Breast epithelium (tissue), 4 donors: ENCODE results near the gene DNAI2. TPM values are rescaled to one million over a fixed set of nuclear protein-coding genes. Genes with fewer than 3 reads are reported as not detected.

ENCODE experiments used
- DNase-seq, 2 donors: peaks; one replicate each; pipeline ENCODE4 v3.0.0-alpha.2; 2019; ENCODE audit warnings: low spot score in 2 of 2
- H3K27ac ChIP-seq, 2 donors: fragments of 200-600 bp; sonication (generic) in 1 of 2; one replicate each; pipeline ENCODE4 v1.5.1; 2016 to 2019; ENCODE audit warnings: mild to moderate bottlenecking in 1 of 2
- H3K27me3 ChIP-seq, 2 donors: fragments of 200-600 bp; sonication (generic) in 1 of 2; one replicate each; pipeline versions ENCODE4 v1.5.1 to v1.6.0; 2017 to 2019; ENCODE audit warnings: control low read depth in 1 of 2, mild to moderate bottlenecking in 1 of 2
- H3K36me3 ChIP-seq: fragments of 200-600 bp; one replicate; pipeline ENCODE4 v1.5.1; 2019
- H3K4me1 ChIP-seq, 2 donors: fragments of 200-600 bp; sonication (generic); one replicate each; pipeline ENCODE4 v1.5.1; 2016 to 2019; ENCODE audit warnings: control low read depth in 1 of 2
- H3K4me3 ChIP-seq, 3 donors: fragments of 200-600 bp; sonication (generic); 1 replicate in 2 of 3; 2 replicates in 1 of 3; pipeline ENCODE4 v1.5.1; 2016 to 2019; ENCODE audit warnings: mild to moderate bottlenecking in 3 of 3, moderate library complexity in 2 of 3
- H3K9me3 ChIP-seq, 2 donors: fragments of 200-600 bp; sonication (generic) in 1 of 2; one replicate each; pipeline ENCODE4 v1.5.1; 2016 to 2019; ENCODE audit warnings: control low read depth in 1 of 2
- POLR2A ChIP-seq: fragments of 450-650 bp; IDR thresholded peaks from one replicate; pipeline ENCODE4 v1.6.1; 2016; ENCODE audit warnings: antibody characterized with exemption, mild to moderate bottlenecking, moderate library complexity
- POLR2AphosphoS5 ChIP-seq, 3 donors: sonication (generic); formaldehyde crosslinking; IDR thresholded peaks; one replicate each; pipeline ENCODE4 v1.6.1; 2017; ENCODE audit warnings: antibody characterized with exemption in 3 of 3
- intact Hi-C: fragments of 100-400 bp; cut with DNase I; formaldehyde crosslinking; loops from one replicate; pipeline ENCODE4 v1.15.1; 2023; ENCODE audit warnings: low total_unique reads
- total RNA-seq, 3 donors: library from RNA; depleted of rRNA; stranded (reverse); fragments of >200 nt; gene quantifications; one replicate each; pipeline ENCODE4 v1.1.0, GENCODE V29; 2016
- TF ChIP-seq, protein P1 (sequence below), 3 donors: fragments of 450-650 bp; IDR thresholded peaks; one replicate each; pipeline ENCODE4 v1.5.1; 2016 to 2017; ENCODE audit warnings: antibody characterized with exemption in 3 of 3, mild to moderate bottlenecking in 3 of 3, moderate library complexity in 3 of 3

Gene DNAI2, protein sequence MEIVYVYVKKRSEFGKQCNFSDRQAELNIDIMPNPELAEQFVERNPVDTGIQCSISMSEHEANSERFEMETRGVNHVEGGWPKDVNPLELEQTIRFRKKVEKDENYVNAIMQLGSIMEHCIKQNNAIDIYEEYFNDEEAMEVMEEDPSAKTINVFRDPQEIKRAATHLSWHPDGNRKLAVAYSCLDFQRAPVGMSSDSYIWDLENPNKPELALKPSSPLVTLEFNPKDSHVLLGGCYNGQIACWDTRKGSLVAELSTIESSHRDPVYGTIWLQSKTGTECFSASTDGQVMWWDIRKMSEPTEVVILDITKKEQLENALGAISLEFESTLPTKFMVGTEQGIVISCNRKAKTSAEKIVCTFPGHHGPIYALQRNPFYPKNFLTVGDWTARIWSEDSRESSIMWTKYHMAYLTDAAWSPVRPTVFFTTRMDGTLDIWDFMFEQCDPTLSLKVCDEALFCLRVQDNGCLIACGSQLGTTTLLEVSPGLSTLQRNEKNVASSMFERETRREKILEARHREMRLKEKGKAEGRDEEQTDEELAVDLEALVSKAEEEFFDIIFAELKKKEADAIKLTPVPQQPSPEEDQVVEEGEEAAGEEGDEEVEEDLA
- total RNA-seq = not detected

DNA sequence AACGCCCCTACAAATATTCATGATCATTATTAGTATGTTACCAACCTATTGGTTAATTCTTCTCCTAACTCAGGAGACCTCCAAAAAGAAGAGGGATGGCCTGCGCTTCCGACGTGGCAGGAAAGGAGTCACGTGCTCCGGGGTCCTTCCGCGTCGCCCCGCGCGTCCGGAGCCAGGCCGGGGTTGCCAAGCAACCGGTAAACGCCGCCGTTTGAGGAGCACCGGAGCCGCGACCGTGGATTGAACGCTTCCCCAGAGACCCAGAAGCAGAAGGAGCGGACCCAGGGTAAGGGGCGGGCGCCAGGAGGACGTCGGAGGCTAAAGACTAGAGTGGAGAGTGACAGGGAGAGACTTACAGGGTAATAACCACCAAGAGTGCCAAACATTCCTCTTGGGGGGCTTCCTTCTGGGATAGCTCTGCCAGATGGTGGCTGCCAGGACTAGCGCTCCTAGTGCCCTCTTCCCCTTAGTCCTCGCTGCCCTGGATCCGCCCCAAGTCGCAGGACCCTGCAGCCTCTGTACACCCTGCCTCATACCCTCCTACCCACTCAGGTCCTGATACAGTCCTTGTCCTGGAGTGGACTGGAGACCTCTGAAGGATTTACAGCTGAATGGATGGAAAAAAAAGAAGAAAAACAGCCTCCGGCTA lies at the start of gene DNAI2:
Gene DNAI2, plus strand, starts transcription at position 175 of the 649 bp plus-strand sequence. CDS start 7,584 bp downstream, outside the sequence.
- H3K27ac ChIP-seq = no peak within 1 kb of the TSS
- peak within 1 kb of the TSS in 1 of 3 donors; percentile 8 for H3K4me3 ChIP-seq
- no peak for DNase-seq
- no peaks in the 10 kb centered on the region for H3K9me3 ChIP-seq
- intact Hi-C loops = no loop called here
- H3K36me3 ChIP-seq = no peaks in the 10 kb centered on the region
- no peaks in the 10 kb centered on the region for H3K4me1 ChIP-seq
- peaks cover 0 to 4% of the 10 kb centered on the region in 2 donors for H3K27me3 ChIP-seq
- no peak for TF ChIP-seq POLR2A
- TF ChIP-seq, protein P1, sequence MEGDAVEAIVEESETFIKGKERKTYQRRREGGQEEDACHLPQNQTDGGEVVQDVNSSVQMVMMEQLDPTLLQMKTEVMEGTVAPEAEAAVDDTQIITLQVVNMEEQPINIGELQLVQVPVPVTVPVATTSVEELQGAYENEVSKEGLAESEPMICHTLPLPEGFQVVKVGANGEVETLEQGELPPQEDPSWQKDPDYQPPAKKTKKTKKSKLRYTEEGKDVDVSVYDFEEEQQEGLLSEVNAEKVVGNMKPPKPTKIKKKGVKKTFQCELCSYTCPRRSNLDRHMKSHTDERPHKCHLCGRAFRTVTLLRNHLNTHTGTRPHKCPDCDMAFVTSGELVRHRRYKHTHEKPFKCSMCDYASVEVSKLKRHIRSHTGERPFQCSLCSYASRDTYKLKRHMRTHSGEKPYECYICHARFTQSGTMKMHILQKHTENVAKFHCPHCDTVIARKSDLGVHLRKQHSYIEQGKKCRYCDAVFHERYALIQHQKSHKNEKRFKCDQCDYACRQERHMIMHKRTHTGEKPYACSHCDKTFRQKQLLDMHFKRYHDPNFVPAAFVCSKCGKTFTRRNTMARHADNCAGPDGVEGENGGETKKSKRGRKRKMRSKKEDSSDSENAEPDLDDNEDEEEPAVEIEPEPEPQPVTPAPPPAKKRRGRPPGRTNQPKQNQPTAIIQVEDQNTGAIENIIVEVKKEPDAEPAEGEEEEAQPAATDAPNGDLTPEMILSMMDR (IDR thresholded peaks at IDR 0.05) = no peak

DNA sequence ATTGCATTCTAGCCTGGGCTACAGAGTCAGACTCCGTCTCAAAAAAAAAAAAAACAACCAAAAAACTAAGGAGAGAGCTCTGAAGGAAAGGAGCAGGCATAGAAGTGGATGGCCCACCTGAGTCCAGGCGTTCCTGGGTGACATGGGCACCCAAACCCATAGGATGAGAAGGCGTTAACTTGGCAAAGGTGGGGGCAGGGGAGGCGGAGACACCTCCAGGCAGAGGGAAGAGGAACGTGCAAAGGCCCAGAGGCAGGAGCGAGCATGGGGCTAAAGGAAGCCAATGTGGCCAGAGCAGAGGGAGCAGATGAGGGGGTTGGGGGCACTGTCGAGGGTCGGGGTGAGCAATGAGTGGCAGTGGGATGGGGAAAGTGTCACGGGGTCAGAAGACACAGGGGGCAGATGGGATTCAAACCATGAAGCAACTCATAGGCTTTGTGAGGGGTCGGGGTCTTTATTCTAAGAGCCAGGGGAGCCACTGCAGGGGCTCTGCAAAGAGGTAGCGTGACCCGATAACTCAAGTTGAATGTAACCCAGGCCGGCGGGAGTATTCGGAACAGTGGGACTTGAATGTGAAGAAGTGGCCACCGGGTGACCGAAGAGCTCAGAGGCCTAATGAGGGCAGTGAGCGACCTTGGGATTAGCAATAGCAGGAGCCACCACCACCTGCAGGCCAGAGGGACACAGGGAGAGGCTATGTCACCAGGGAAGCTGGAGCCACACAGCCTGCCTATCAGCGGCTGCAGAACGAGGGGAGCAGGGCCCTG lies 48.9 kb upstream of the DNAI2 start:
- no peak overlapping the region for H3K4me3 ChIP-seq
- H3K27me3 ChIP-seq = no peaks in the 10 kb centered on the region
- TF ChIP-seq, protein P1 (IDR thresholded peaks at IDR 0.05) = no peak
- TF ChIP-seq POLR2A (no peak), POLR2AphosphoS5 (IDR thresholded peaks at IDR 0.05) (no peak)
- no peaks in the 10 kb centered on the region for H3K36me3 ChIP-seq
- DNase-seq = no peak
- H3K27ac ChIP-seq = no peak overlapping the region
- H3K9me3 ChIP-seq = no peaks in the 10 kb centered on the region
- H3K4me1 ChIP-seq = no peaks in the 10 kb centered on the region
- intact Hi-C loops = no loop called here

DNA sequence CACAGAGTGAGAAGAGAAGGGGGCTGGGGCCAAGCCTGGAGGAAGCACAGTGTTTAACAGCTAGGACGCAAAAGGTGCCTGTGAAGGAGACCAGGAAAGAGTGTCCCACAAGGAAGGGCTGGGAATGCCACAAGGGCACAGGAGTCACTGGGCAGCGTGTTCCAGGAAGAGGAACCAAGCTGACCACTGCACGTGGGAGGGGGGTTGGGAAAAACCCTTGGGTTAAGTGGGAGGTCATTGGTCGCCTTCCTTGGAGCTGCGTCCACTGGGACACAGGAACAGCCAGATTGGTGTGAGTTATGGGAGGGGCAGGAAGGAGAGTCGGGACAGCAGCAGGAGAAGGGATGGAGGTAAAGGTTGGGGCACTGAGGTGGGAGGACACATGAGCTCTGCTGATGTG lies 47.8 kb upstream of the DNAI2 start:
- Histone ChIP-seq H3K27me3 (no peaks in the 10 kb centered on the region), H3K9me3 (no peaks in the 10 kb centered on the region), H3K4me3 (no peak overlapping the region), H3K4me1 (no peaks in the 10 kb centered on the region), H3K36me3 (no peaks in the 10 kb centered on the region), H3K27ac (no peak overlapping the region)
- no peak for DNase-seq
- TF ChIP-seq POLR2AphosphoS5 (IDR thresholded peaks at IDR 0.05) (no peak), POLR2A (no peak)
- intact Hi-C loops = no loop called here

DNA sequence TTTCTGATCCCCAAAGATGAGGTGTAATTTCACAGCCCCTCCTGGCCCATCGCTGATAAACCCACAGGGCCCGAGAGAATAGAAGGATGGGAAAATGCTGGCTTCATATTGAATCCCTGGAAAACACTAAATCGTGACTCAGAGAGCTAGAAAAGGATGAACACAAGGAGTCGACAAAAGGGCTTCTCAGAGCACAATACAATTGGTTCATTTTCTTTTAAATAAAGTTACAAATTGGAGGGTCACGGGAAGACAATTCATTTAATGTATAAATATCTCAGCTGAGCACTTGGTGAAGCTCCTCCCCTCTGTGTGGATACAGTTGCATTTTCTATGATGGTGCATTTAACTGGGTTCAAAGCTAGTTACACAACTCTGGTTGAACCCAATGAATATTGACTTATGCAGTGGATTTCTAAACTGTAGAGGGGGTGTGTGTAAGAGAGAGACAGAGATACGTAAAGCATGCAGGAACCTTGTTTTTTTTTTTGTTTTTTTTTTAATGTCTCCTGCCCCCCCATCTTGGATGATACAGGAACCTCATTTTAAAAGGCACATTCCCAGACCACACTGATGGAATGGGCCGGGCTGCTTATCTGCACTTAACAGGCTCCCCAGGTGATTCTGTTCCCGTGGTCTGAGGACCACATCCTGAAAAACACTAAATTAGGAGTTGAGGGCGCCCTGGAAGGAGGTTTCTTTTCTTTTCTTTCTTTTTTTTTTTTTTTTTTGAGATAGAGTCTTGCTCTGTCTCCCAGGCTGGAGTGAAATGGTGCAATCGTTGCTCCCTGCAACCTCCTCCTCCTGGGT lies 46.6 kb upstream of the DNAI2 start:
- Histone ChIP-seq H3K27ac (no peak overlapping the region), H3K27me3 (no peaks in the 10 kb centered on the region), H3K36me3 (no peaks in the 10 kb centered on the region), H3K9me3 (no peaks in the 10 kb centered on the region), H3K4me1 (no peaks in the 10 kb centered on the region), H3K4me3 (no peak overlapping the region)
- no peak for TF ChIP-seq POLR2A
- no peak for TF ChIP-seq POLR2AphosphoS5 (IDR thresholded peaks at IDR 0.05)
- TF ChIP-seq, protein P1 (IDR thresholded peaks at IDR 0.05) = no peak
- intact Hi-C loops = no loop called here
- DNase-seq = no peak
